M059J (cell line): Measurements from ENCODE around the gene GCNT1. TPM values are rescaled to one million over a fixed set of nuclear protein-coding genes. Genes with fewer than 3 reads are reported as not detected.
"Not testable (repeated sequence)": the region's sequence is repeated elsewhere in the genome, so short reads cannot be mapped to it uniquely, and the experiment has no call there.

Experiments
- DNase-seq: peaks from one replicate; pipeline ENCODE4 v3.0.0-alpha.2; 2012; ENCODE audit warnings: low read depth
- total RNA-seq: library from RNA; depleted of rRNA; stranded (reverse); fragments of >200 nt; shearing (Covaris generic); gene quantifications from 2 replicates; pipeline ENCODE4 v1.2.3, GENCODE V29; 2014

The GCNT1 gene
- total RNA-seq, 1 experiment from 2014 or later: 86.3 TPM

DNA sequence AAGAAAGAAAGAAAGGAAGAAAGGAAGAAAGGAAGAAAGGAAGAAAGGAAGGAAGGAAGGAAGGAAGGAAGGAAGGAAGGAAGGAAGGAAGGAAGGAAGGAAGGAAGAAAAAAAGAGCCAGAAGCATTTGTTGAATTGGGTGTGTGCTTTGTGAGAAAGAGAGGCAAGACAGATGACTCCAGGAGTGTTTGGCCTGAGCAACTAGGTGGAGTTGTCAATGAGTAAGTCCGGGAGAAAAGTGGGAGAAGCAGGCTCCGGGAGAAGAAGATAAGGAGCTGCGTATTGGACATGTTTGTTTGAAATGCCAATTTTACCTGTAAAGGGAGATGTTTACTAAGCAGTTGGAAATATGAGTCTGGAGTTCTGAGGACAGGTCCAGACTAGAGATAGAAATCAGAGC is 15.1 kb upstream of the GCNT1 start:
- DNase-seq: no peak

DNA sequence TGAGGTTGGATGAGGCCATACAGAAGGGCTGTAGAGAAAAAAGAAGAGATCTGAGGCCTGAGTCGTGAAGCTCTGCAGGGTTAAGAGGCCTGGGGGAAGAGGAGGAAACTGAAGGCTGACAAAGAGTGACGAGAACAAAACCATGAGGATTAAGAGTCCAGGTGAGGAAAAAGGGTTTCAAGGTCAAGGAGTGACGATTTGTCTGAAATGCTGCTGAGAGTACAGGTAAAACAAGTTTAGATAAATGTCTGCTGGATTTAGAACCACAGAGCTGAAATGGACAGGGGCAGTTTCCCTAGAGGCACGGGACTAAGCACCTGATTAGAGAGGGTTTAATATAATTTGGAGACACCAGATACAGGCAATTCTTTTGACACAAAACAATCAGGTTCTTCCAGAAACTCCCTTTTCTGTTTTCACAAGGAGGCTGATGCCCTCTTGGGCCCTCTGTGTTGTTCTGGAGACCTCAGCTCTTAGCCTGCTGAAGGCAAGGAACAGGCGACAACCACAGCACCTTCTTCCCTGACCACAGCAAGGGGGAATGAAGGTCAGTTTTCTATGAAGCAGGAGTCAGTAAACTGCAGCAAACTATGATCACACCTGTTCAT is 14.6 kb upstream of the GCNT1 start:
- no peak for DNase-seq

DNA sequence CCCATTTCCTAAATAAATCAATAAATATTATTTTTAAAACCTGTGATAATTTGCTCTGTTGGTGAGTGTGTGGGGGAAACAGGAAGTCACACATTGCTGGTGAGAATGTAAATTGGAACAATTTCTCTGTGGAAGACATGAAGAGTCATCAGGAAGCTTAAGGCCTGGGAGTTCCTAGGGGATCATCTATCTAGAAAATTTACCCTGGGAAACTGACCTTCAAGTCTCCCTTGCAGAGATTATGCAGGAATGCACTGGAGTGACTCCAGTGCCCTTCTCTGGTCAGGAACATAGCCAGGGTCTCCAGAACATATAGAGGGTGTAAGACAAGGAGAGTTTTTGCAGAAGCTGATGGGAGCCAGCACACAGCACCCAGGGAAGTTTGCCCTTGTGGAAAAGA is 13.0 kb upstream of the GCNT1 start:
- peak; percentile 29 for DNase-seq

DNA sequence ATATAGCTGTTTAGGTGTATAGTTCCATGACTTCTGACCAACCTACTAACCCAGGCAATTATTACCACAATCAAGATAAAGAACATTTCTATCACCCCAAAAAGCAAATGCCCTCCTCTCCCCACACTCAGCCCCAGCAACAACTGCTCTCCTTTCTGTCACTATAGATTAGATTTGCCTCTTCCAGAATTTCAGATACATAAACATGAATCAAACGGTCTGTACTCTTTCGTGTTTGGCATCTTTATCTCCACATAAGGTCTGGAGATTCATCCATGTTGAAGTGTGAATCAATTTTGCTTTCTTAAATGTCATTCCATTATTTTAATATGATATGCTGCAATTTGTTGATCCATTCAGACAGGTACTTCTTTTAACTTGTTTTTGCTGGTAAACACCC is 10.5 kb upstream of the GCNT1 start:
- no peak for DNase-seq

DNA sequence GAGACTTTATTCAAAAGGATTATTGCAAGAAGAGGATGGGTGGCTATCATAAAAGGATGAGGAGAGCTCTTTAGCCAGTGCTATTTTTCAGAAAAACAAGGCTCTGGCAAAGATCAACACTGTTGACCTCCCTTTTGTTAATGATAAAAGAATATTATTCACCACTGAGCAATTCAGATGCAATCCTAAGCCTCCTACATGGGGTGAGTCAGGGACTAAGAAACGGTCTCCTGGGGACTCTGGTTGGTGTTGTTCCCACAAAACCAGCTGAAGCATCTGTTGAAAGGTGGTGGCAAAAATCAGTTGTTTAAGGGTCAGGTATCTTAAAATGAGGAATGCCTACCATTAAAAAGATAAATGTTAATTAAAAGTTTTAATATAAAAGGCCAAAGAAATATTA is 7.7 kb upstream of the GCNT1 start:
- peak; percentile 86 for DNase-seq

DNA sequence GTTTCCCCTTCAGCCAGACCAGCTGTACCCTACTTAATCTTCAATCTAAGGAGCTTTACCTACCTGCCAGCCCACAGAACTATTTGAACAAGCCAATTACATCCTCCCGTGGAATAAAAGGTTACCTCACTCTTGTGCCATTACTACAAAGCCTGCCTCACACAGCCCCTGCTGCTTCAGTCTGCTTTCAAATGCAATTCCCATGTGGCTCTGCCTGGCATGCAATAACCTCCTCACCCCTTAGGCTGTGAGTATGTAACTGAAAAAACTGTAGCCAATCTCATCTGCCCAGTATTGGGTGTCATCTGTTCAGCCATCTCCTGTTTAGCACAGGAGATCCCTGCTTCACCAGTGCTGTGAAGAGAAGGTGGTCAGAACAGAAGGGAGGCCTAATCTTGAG is 6.1 kb upstream of the GCNT1 start:
- DNase-seq: no peak

DNA sequence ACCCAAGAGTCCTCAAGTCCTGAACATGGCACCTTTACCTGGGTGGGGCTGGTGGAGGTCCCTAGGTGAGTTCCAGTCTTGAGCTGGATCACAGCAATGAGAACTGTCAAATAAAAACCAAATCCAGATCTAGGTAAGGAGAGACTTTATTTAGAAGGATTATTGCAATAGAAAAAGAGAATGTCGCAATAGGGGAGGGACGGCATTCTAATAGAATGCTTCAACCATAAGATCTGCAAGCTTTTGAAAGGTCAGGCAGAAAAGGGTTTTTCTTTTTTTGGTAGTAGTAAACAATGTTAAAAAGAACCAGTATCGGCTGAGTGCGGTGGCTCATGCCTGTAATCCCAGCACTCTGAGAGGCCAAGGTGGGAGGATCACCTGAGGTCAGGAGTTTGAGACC is 5.2 kb upstream of the GCNT1 start:
- peak; percentile 44 for DNase-seq

DNA sequence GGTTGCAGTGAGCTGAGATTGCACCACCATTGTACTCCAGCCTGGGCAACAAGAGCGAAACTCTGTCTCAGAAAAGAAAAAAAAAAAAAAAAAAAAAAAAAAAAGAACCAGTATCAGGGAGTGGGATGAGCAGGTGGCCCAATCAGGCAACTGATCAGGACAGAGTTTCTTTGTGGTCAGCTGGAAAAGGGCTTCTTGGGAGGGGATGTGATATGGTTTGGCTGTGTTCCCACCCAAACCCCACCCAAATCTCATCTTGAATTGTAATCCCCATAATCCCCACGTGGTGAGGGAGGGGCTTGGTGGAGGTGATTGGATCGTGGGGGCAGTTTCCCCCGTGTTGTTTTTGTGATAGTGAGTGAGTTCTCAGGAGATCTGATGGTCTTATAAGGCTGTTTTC is 4.7 kb upstream of the GCNT1 start:
- DNase-seq: no peak

DNA sequence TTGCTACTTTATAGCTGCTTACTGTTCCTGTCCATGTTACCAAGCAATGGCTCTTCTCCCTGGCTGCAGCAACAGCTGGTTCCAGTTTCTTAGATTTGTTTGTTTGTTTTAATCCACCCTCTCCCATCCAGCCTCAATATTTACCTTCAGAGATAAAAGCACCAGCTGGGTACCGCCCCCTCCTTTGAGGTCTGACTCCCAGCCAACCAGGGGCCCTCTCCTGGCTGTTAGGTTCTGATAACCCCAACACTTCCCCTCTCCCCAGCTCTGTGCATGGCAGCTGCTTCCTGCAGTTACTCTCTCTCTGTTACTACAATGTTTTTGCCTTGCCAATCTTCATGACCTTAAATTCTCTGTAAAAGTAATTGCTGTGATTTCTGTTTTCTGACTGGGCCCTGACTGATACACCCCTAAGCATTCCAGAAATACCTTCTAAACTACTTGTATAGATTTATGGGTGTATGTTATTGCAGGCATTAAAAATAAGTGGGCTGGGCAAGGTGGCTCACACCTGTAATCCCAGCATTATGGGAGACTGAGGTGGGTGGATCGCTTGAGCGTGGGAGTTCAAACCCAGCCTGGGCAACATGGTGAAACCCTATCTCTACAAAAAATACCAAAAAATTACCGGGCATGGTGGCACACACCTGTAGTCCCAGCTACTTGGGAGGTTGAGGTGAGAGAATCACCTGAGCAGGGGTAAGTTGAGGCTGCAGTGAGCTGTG is 2.6 kb upstream of the GCNT1 start:
- DNase-seq: peak; percentile 82

DNA sequence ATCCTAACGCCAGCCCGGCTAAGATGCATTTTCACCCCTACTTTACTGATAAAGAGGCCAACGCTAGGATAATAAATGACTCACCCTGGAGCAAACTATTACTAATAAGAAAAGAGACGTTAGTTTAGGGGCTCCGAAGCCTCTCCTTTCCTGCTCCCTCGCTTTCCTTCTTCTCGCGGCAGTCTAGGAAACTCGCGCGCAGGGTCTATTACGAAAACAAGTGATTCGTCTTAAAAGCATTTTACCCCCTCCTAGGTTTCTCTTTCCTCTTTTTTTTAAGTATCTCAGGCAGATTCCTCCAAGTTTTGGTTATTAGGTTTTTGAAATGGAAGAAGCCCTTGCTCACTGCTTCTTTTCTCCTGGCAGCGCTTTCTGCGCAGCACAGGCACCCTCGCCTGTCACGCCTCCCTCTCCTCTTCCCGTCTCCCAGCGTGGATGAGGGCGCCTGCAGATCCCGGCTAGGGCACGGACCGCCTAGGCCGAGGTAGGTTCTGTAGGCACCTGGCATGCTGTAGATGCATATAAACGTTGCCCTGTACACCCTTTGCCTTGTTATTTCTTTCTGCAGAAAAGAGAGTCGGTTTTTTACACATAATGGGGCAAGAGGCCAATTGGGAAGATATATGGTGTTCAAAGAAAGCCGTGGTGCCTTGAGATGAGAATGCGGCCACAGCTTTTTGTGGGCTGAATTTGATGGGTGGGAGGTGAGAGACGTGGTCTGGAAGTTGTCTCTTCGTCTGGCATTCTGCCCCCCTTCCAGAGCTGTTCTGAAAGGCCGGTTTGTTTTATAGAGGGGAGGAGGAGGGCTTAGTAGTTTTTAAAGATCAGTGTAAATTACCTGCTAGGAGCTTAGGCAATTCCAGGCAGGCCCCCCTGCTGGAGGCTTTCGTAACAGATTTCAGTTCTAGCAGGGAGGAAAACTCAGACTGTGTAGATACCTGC is 983 bp downstream of the GCNT1 start:
- peak; percentile 71 for DNase-seq

DNA sequence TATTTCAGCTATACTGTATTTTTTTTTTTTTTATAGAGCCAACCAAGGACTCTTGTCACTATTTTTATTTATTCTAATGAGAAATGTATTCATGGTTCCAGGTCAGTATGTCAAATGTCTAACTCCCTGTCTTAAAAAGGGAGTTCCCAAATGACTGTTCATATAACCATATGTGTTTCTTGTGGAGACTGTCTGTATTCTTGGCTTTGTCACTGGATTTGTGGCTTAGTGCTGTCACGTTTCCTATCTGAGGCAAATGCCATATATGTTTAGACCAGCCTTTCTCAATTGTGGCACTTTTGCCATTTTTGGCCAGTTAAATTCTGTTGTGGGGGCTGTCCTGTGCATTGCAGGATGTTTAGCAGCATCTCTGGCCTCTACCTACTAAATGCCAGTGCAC is 3.1 kb downstream of the GCNT1 start:
- no peak for DNase-seq

DNA sequence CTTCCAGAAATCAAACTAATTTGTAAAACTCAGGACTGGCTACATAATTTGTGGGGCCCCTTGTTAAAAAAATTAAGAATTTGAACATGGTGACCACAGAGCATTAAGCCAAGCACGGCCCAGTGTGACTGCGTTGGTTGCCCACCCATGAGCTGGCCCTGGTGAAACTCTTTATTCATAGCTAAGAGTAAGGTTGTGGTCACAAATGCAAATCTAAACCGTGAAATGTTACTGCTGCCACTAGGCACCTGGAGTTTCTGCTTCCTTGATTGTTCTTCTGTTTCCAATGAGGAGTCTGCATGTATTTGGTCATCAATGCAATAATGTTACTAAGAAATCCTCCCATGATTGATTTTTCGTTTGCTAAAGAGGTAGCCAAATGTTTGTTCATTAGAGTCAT is 4.2 kb downstream of the GCNT1 start:
- DNase-seq: no peak

DNA sequence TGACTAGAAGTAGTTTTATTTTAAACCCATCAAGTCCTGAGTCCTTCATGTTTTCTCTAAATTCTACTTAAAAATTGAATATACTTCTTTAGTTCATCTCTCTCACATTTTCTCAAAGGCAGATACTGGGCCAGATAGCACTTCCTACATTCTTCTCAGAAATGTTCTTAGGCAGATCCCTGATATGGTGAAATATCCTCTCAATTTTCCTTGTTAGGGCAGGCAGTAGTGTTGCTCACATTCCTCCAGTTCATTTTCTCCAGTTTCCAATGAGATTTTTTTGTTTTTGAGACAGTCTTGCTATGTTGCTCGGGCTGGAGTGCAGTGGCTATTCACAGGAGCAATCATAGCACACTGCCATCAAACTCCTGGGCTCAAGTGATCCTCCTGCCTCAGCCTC is 5.7 kb downstream of the GCNT1 start:
- DNase-seq: no peak

DNA sequence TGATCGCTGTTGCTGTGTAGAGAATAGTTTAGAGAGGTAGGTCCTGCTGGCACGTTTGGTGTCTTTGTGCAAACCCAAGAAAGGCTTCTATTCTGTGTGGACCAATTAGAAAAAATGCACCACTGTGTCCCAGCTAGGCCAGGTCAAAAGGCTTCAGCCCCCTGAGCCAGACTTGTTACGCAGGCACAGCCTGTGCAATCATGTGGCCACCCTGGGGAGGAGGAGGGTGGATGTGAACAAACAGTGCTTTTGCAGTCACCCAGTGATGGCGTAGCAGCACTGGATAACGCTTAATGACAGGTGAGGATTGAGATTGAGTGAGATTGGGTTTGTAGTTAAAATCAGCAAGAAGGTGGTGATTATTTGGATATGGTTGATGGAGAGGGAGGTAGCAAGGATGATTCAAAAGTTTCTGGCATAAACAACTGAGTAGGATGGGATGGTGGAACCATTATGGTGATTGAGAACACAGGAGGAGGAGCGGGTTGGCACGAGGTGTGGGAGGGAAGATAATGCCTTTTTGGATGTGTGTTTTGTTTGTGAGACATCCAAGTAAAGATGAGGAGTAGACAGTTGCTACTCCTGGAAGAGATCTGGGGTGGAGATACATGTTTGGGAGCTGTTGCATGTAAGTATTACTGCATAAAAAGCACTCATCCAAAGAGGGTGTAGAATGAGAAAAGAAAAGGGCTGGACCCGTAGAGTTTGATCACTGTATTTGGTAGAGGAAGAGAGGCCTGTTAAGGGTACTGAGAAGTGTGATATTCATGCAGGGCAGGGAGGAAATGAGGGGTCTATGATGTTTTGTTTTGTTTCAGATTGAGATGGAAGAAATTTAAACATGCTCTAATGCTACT is 6.7 kb downstream of the GCNT1 start:
- no peak for DNase-seq

DNA sequence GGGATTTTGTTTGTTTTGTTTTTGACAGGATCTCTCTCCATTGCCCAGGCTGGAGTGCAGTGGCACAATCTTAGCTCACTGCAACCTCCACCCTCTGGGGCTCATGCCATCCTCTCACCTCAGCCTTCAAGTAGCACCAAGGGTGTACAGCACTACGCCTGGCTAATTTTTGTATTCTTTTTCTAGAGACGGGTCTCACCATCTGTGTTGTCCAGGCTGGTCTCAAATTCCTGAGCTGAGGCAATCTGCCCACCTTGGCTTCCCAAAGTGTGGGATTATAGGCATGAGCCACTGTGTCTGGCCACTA is 7.3 kb downstream of the GCNT1 start:
- no peak for DNase-seq

DNA sequence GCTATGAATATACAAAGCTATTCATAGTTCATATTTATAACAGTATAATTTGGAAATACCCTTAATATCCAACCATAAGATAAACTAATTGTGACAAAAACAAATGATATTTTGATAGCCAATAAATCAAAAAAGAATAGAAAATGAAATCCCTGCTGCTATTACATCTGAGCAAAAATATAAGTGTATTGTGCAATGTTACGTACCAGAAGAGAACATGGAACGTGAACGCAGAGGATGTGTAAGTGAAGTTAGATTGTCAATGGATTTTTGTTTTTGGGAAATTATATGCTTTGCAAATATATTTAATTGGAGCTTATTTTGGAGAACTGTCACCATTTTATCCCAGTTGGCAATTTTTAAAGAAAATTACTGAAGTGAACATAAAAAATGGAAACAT is 15.4 kb downstream of the GCNT1 start:
- DNase-seq: no peak

DNA sequence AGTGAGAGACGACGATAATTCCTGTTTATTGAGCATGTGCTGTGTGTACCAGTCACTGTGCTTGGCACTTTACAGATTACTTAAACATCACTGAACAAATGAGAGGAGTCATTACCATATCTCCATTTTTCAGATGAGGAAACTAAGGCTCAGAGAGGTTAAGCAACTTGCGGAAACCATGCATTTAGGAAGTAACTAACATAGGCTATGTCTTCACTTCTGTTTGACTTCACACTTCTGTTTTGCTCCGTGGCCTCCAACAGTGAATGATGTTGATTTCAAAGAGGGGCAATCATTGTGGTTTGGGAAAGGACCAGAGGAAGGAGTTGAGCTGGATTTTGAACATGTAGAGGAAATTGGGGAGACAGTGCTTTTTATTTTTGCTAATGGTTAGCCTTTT is 16.7 kb downstream of the GCNT1 start:
- no peak for DNase-seq

DNA sequence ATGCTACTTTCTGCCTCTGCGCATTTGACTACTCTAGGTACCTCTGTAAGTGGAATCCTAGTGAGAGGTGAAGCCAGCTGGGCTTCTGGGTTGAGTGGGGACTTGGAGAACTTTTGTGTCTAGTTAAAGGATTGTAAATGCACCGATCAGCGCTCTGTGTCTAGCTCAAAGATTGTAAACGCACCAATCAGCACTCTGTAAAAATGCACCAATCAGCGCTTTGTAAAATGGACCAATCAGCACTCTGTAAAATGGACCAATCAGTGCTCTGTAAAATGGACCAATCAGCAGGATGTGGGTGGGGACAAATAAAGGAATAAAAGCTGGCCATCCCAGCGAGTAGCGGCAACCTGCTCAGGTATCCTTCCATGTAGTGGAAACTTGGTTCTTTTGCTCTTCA is 18.8 kb downstream of the GCNT1 start:
- DNase-seq: not testable (repeated sequence)

DNA sequence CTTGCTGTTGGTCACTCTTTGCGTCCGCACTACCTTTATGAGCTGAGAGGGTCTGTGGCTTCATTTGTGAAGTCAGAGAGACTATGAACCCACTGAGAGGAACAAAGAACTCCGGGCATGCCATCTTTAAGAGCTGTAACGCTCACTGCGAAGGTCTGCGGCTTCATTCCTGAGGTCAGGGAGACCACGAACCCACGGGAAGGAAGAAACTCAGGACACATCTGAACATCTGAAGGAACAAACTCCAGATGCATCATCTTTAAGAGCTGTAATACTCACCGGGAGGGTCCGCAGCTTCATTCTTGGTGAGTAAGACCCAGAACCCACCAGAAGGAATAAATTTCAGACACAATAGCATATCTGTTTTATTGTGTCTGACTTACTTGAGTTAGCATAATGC is 19.2 kb downstream of the GCNT1 start:
- no peak for DNase-seq

DNA sequence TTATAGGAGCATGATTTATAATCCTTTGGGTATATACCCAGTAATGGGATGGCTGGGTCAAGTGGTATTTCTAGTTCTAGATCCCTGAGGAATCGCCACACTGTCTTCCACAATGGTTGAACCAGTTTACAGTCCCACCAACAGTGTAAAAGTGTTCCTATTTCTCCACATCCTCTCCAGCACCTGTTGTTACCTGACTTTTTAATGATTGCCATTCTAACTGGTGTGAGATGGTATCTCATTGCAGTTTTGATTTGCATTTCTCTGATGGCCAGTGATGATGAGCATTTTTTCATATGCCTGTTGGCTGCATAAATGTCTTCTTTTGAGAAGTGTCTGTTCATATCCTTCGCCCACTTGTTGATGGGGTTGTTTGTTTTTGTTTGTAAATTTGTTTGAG is 20.4 kb downstream of the GCNT1 start:
- DNase-seq: not testable (repeated sequence)

DNA sequence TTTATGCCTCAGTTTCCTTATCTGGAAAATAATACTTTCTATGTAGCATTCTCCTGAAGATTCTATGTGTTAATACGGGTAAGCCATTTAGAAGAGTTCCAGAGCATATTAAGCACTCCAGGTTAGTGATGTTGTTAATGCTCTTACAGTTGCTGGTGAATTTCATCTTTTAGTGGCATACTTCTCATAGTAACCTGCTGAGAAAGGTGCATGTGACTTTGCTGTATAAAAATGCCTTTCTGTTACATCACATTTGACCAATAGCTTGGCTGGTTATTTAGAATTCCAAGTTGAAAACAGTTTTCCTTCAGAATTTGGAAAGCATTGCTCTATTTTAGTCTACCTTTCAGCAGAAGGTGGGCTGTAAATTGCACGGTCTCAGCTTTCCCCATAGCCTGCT is 27.2 kb downstream of the GCNT1 start:
- no peak for DNase-seq
